Epithelial cell of proximal tubule (primary cell): ENCODE data around the gene UBR3. TPM values are rescaled to one million over a fixed set of nuclear protein-coding genes. Genes with fewer than 3 reads are reported as not detected.
A peak's percentile ranks its signal among the peaks of the same experiment; 100 is the strongest.
"Not testable (repeated sequence)": the region's sequence is repeated elsewhere in the genome, so short reads cannot be mapped to it uniquely, and the experiment has no call there.

Source experiments
- DNase-seq: peaks from one replicate; pipeline ENCODE4 v3.0.0-alpha.2; 2011; ENCODE audit warnings: low read depth
- H3K4me3 ChIP-seq: 2 replicates; pipeline ENCODE4 v1.5.1; 2011; ENCODE audit warnings: low read depth, mild to moderate bottlenecking, low read length
- total RNA-seq: library from RNA; depleted of rRNA; stranded (reverse); fragments of >200 nt; gene quantifications from 2 replicates; pipeline ENCODE4 v1.2.3, GENCODE V29; 2015
- TF ChIP-seq, protein P1 (sequence below): conservative IDR thresholded peaks from 2 replicates; pipeline ENCODE4 v1.5.1; 2012; ENCODE audit warnings: low read depth, mild to moderate bottlenecking, low read length

UBR3 gene
- total RNA-seq, 1 donor from 2014 or later: 10.7 TPM

DNA sequence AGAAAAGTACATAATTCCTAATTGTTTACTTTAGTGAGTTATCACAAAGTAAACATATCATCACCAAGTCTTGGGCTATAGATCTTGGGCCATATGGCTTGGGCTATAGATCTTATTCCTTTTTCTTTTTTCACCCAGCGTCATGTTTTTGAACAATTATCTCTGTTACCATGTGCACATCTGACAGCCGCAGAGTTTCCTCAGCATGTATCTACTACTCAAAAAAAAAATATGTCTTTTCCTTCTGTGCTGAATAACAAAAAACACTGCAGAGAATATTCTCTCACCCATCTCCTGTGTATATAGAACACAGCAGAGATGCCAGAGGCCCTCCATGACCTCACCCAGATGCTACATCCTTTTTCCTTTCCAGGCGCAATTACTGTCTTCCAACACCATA is 274.5 kb downstream of the UBR3 start:
- DNase-seq: no peak
- no peak overlapping the region for H3K4me3 ChIP-seq
- TF ChIP-seq, protein P1, sequence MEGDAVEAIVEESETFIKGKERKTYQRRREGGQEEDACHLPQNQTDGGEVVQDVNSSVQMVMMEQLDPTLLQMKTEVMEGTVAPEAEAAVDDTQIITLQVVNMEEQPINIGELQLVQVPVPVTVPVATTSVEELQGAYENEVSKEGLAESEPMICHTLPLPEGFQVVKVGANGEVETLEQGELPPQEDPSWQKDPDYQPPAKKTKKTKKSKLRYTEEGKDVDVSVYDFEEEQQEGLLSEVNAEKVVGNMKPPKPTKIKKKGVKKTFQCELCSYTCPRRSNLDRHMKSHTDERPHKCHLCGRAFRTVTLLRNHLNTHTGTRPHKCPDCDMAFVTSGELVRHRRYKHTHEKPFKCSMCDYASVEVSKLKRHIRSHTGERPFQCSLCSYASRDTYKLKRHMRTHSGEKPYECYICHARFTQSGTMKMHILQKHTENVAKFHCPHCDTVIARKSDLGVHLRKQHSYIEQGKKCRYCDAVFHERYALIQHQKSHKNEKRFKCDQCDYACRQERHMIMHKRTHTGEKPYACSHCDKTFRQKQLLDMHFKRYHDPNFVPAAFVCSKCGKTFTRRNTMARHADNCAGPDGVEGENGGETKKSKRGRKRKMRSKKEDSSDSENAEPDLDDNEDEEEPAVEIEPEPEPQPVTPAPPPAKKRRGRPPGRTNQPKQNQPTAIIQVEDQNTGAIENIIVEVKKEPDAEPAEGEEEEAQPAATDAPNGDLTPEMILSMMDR: no peak

DNA sequence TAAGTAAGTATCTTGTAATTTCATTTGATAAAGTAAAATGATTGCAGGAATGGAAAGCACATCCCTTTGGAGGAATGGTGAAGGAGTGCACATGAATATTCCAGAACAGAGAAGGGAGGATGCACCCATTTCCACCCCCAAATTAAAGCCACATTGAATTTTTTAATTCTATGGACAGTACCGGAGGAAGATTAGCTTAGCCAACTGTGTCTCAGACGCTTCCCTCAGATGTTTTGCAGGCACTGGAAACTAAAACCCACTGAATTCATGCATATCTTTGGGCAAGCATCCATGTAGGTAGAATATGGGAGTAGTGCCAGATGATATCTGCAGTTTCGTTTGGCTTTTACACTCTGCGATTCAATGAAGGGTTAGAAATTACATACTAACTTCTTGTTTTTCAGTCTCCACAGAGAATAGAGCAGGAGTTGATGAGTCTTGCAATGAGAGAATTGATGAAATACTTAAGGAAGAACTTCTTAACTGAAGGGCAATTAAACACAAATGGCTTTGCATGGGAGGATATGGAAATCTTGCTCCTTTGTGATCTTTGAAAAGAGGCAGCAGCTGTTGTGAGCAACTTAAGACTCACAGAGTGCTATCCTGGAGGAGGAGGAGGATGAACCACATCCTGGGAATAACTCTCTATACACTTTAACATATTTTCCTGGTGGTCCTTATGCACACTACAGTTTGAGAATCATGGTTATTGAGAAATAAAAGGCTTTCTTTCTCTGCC is 279.0 kb downstream of the UBR3 start:
- H3K4me3 ChIP-seq: no peak overlapping the region
- TF ChIP-seq, protein P1: no peak
- no peak for DNase-seq

DNA sequence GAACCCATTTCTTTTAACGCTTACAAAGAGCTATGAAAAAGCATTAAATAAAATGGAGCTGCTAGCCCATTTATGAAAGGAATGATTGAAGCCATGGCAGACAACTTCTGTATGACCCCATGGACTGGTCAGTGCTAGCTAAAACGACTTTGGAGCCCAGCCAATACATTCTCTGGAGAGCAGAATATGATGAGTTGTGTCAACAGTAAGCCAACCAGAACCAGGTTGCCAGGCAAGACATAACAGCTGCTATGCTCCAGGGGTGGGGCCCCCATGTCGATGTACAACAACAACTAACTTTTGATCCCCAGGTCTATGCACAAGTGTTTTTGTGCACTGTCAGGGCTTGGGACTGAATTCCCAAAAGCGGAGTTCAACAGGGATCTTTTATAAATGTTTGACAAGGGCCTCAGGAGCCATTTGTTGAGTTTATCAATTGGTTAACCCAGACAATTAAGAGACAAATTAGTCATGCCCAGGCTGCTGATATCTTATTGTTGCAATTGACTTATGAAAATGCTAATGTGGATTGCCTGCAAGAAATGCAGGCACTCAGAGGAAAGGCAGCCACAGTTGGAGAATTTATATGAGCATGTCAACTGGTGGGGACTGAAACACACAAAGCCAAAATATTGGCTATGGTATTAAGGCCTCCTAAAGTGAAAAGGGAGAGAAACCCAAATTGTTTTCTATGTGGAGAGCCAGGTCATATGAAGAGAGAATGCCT is 286.1 kb downstream of the UBR3 start:
- peak; percentile 52 for DNase-seq
- no peak overlapping the region for H3K4me3 ChIP-seq
- TF ChIP-seq, protein P1: no peak

DNA sequence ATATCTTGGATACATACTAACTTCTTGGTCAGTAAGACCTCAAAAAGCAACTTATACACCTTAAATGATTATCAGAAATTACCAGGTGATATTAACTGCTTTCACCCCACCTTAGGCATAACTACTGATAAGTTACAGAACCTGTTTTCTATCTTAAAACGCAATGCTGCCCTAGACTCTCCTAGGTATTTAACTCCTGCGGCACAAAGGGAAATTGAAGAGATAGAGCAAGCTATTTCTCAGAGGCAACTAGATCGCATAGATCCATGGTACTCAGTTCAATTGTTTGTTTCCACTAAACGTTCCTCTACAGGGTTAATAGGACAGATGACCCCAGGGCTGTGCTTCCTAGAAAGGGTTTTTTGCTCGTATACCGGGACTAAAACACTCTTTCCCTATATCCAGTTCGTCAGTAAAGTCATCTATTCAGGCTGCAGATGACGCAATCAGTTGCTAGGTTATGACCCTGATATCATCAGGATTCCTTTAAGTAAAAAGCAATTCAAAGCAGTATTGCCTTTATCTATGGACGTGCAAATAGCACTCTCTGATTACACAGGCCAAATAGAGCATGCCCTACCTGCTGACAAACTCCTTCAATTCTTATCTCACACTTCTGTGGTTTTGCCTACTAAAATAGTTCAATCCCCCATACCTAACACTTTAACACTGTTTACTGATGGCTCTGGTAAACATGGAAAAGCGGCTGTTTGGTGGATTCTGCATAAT is 288.4 kb downstream of the UBR3 start:
- no peak for DNase-seq
- H3K4me3 ChIP-seq: no peak overlapping the region
- TF ChIP-seq, protein P1: no peak

DNA sequence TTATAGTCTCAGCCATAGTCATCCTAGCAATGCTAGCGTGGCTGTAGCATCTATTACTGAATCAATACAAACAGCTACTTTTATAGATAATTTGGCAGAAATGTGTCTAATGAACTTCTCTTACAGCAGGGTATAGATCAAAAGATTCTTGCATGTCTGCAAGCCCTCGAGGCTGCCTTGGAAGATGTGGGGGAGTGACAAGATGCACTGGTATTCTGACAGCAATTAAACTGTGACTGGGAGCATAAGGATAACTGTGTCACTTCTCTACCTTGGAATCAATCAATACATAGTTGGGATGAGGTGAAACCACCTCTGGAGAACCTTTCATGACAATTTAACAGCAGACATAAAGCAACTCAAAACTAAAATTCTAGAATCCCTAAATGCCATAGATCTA is 291.4 kb downstream of the UBR3 start:
- TF ChIP-seq, protein P1: no peak
- no peak overlapping the region for H3K4me3 ChIP-seq
- no peak for DNase-seq

DNA sequence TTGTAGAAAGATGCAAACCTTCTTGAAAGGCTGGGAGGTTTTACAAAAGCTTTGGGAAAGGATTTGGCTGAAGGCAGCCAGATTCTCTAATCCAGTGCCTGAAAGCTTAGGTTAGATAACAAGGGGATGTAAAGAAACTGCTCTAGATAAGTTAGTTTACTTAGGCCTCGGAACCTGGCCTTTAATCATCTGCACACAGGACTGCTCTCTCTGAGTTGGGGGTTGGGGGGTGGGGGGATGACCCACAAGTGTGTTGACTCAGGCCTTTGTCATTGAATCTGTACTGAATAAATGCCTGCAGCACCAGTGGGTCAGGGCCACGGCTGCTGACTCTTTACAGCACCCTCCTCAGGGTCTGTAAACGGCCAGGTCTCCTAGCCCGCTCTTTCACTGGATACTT is 292.1 kb downstream of the UBR3 start:
- not testable (repeated sequence) for H3K4me3 ChIP-seq, DNase-seq

DNA sequence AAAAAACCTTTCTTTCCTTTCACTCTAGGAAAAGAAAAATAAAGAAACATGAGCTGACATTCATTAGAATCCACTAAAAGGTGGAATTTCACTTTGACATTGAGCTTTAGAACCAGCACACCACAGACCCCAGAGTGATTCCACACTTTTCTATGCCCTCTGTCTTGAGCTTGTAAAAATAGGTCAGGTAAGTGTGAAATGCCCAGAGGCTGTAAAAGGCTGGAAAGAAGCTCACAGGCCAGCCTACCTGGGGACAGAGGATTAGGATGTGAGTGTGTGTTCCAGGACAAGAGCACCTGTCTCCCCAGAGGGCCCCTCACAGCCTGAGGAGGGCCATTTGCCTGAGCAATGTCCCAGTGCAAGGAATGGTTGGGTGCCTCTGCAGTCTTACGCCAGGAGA is 294.4 kb downstream of the UBR3 start:
- TF ChIP-seq, protein P1: no peak
- no peak overlapping the region for H3K4me3 ChIP-seq
- no peak for DNase-seq
